Suprapubic skin (tissue), 4 donors: ENCODE results near the gene GET4. TPM values are rescaled to one million over a fixed set of nuclear protein-coding genes. Genes with fewer than 3 reads are reported as not detected.

ENCODE experiments used
- DNase-seq, 2 donors: peaks; one replicate each; pipeline ENCODE4 v3.0.0-alpha.2; 2019; ENCODE audit warnings: low spot score in 2 of 2
- H3K27ac ChIP-seq: fragments of 200-600 bp; sonication (generic); one replicate; pipeline ENCODE4 v1.5.1; 2019
- H3K27me3 ChIP-seq: fragments of 200-600 bp; sonication (generic); one replicate; pipeline ENCODE4 v1.5.1; 2019
- H3K36me3 ChIP-seq: fragments of 200-600 bp; sonication (generic); one replicate; pipeline ENCODE4 v1.5.1; 2019
- H3K4me1 ChIP-seq: fragments of 200-600 bp; sonication (generic); one replicate; pipeline ENCODE4 v1.5.1; 2019
- H3K4me3 ChIP-seq: fragments of 200-600 bp; sonication (generic); one replicate; pipeline ENCODE4 v1.5.1; 2019; ENCODE audit warnings: mild to moderate bottlenecking
- H3K9me3 ChIP-seq: fragments of 200-600 bp; sonication (generic); one replicate; pipeline ENCODE4 v1.5.1; 2019
- CTCF ChIP-seq, 2 donors: fragments of 200-600 bp in 1 of 2; fragments of 450-650 bp in 1 of 2; sonication (generic) in 1 of 2; IDR thresholded peaks; one replicate each; pipeline ENCODE4 v1.5.1; 2016 to 2019; ENCODE audit warnings: antibody characterized with exemption in 2 of 2, mild to moderate bottlenecking in 1 of 2, moderate library complexity in 1 of 2
- EP300 ChIP-seq: sonication (generic); formaldehyde crosslinking; IDR thresholded peaks from one replicate; pipeline ENCODE4 v1.6.1; 2017; ENCODE audit warnings: antibody characterized with exemption
- POLR2A ChIP-seq, 2 donors: fragments of 450-650 bp; IDR thresholded peaks; one replicate each; pipeline ENCODE4 v1.6.1; 2017; ENCODE audit warnings: antibody characterized with exemption in 2 of 2, mild to moderate bottlenecking in 2 of 2, moderate library complexity in 2 of 2
- POLR2AphosphoS5 ChIP-seq, 3 donors: sonication (generic); formaldehyde crosslinking; IDR thresholded peaks; one replicate each; pipeline ENCODE4 v1.6.1; 2017; ENCODE audit warnings: antibody characterized with exemption in 3 of 3
- WGBS: methylation state at CpG from one replicate; pipeline ENCODE4 v1.1.5; 2018; 5-methylcytosine and 5-hydroxymethylcytosine counted together
- total RNA-seq, 4 donors: library from RNA; depleted of rRNA; stranded (reverse); fragments of >200 nt; gene quantifications; one replicate each; pipeline ENCODE4 v1.1.0, GENCODE V29; 2016

The GET4 gene
- total RNA-seq, 4 donors from 2014 or later, result 27.7 to 58.2 (median 47.8) TPM

DNA sequence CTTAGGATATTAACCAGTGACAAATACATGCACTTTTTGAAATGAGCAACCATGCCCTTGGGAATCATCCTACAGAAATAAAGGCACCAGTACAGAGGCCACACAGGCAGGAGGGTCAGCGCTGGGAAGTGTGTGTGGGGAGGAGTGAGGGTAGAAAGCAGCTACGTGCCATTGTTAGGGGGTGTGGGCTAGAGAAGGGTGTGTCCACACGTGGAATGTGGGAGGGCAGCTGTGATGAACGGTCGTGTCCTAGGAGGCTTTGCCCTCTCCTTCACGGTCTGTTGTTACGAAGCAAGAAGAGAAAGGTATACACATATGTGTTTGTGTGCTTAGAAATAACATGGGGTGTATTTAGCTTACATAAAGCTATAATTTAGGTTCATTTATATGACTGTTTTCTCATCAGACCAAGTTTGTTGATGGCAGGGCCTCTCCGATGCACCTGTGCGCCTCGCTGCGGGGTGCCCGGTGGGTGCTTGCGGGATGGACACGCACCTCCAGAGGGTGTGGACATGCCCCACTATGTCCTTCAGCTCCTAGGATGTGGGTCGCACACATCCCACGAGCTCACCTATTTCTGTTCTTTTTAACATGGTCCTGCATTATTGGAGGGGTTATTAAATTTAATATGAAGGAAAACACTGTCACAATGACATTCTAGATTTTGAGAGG, 16.9 kb upstream of the GET4 start:
- TF ChIP-seq POLR2A (IDR thresholded peaks at IDR 0.05) (no peak), CTCF (IDR thresholded peaks at IDR 0.05) (no peak)
- H3K36me3 ChIP-seq, result peaks cover 98% of the 10 kb centered on the region

GRCh38 chr7:860149-860548, 16.2 kb upstream of the GET4 start:
- H3K9me3 ChIP-seq, result no peaks in the 10 kb centered on the region
- no peaks in the 10 kb centered on the region for H3K27me3 ChIP-seq
- TF ChIP-seq POLR2A (IDR thresholded peaks at IDR 0.05), result no peak
- no peak for TF ChIP-seq POLR2AphosphoS5 (IDR thresholded peaks at IDR 0.05)
- TF ChIP-seq CTCF (IDR thresholded peaks at IDR 0.05), result no peak
- H3K4me1 ChIP-seq, result no peaks in the 10 kb centered on the region
- H3K27ac ChIP-seq, result no peak overlapping the region
- H3K36me3 ChIP-seq, result peaks cover 98% of the 10 kb centered on the region
- no peak for DNase-seq
- 93% methylated on average over 21 of the region's 21 CpGs for WGBS
- H3K4me3 ChIP-seq, result no peak overlapping the region

More for the DNA sequence above, 16.9 kb upstream of the GET4 start:
- Histone ChIP-seq H3K4me3 (no peak overlapping the region), H3K27ac (no peak overlapping the region), H3K27me3 (no peaks in the 10 kb centered on the region), H3K9me3 (no peaks in the 10 kb centered on the region), H3K4me1 (no peaks in the 10 kb centered on the region)
- 76% methylated on average over 16 of the region's 16 CpGs for WGBS
- DNase-seq, result no peak

DNA sequence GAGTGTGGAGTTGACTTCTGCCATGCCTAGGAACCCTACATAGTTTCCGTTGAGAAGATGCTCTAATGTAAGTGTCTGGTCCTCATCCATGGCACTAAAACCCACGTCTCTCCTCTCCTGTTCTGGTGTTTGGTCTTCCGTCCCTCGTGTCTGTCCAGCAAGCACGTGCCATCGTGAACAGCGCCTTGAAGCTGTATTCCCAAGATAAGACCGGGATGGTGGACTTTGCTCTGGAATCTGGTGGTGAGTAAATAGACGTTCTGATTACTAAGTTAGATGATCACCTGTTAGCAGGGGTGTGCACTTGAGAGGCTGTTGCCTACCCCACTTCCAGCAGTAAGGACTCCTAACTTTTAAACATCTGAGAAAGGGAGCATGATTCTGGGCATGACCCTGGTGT, 15.1 kb upstream of the GET4 start:
- peaks cover 98% of the 10 kb centered on the region for H3K36me3 ChIP-seq
- 89% methylated on average over 9 of the region's 9 CpGs for WGBS
- DNase-seq, result no peak
- H3K4me3 ChIP-seq, result no peak overlapping the region
- TF ChIP-seq POLR2AphosphoS5 (IDR thresholded peaks at IDR 0.05), result no peak
- TF ChIP-seq EP300, result no peak
- TF ChIP-seq POLR2A (IDR thresholded peaks at IDR 0.05), result no peak
- TF ChIP-seq CTCF (IDR thresholded peaks at IDR 0.05), result no peak
- no peaks in the 10 kb centered on the region for H3K27me3 ChIP-seq
- no peak overlapping the region for H3K27ac ChIP-seq
- H3K4me1 ChIP-seq, result peaks cover 2% of the 10 kb centered on the region
- no peaks in the 10 kb centered on the region for H3K9me3 ChIP-seq

DNA sequence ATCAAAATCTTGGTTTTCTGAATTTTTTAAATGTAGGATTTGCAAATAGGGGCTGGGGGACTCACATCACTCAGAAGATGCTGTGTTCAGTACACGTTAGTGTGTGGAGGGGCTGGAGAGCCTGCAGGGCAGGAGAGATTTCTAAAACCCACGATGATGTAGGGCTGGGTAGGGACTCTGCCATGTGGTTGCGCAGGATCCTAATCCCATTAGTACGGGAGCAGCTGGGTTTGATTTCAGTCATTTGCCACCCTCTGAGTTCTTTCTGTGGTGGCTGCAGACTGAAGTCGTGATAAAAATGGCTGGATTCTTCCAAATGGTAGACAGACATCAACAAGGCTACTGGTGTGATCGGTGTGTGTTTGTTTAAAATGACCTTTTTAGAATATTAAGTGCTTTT, 14.2 kb upstream of the GET4 start:
- 85% methylated on average over 6 of the region's 6 CpGs for WGBS
- H3K36me3 ChIP-seq, result peaks cover 97% of the 10 kb centered on the region

DNA sequence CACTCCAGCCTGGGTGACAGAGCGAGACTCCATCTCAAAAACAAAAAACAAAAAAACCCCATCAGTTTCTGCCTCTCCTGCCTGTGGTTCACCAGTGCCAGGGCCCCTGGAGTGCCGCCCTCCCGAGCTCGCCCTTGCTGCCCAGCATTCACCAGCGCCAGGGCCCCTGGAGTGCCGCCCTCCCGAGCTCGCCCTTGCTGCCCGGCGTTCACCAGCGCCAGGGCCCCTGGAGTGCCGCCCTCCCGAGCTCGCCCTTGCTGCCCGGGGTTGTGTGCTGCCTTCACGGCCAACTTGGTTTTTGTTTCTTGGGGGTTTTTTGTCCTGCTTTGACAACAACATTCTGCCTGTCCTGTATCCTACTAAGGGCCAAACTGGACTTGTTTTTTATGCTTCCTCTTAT, 13.2 kb upstream of the GET4 start:
- H3K27ac ChIP-seq, result no peak overlapping the region
- no peaks in the 10 kb centered on the region for H3K9me3 ChIP-seq
- WGBS, result 87% methylated on average over 16 of the region's 16 CpGs
- DNase-seq, result no peak
- no peaks in the 10 kb centered on the region for H3K27me3 ChIP-seq
- peaks cover 92% of the 10 kb centered on the region for H3K36me3 ChIP-seq
- TF ChIP-seq POLR2A (IDR thresholded peaks at IDR 0.05) (no peak), CTCF (IDR thresholded peaks at IDR 0.05) (no peak), EP300 (no peak), POLR2AphosphoS5 (IDR thresholded peaks at IDR 0.05) (no peak)
- peaks cover 19% of the 10 kb centered on the region for H3K4me1 ChIP-seq
- H3K4me3 ChIP-seq, result no peak overlapping the region

More for the DNA sequence above, 14.2 kb upstream of the GET4 start:
- Histone ChIP-seq H3K9me3 (no peaks in the 10 kb centered on the region), H3K4me3 (no peak overlapping the region), H3K27me3 (no peaks in the 10 kb centered on the region), H3K27ac (no peak overlapping the region), H3K4me1 (peaks cover 9% of the 10 kb centered on the region)
- TF ChIP-seq POLR2A (IDR thresholded peaks at IDR 0.05) (no peak), POLR2AphosphoS5 (IDR thresholded peaks at IDR 0.05) (no peak), EP300 (no peak), CTCF (IDR thresholded peaks at IDR 0.05) (no peak)
- no peak for DNase-seq
